HUES6 (cell line): Measurements from ENCODE around the gene GAB2.
"Not testable (repeated sequence)": the region's sequence is repeated elsewhere in the genome, so short reads cannot be mapped to it uniquely, and the experiment has no call there.

Source experiments
- H3K27ac ChIP-seq: 2 replicates; pipeline ENCODE4 v1.7.0; 2013; ENCODE audit warnings: low read depth, mild to moderate bottlenecking, low read length, inconsistent platforms
- H3K27me3 ChIP-seq: 2 replicates; pipeline ENCODE4 v1.6.1; 2013; ENCODE audit warnings: low read length; ENCODE audit not compliant: control insufficient read depth, insufficient read depth
- H3K36me3 ChIP-seq: 2 replicates; pipeline ENCODE4 v1.6.1; 2013; ENCODE audit warnings: low read length; ENCODE audit not compliant: control insufficient read depth, insufficient read depth
- H3K4me1 ChIP-seq: 2 replicates; pipeline ENCODE4 v1.6.1; 2013; ENCODE audit warnings: low read length; ENCODE audit not compliant: control insufficient read depth, insufficient read depth
- H3K4me3 ChIP-seq: 2 replicates; pipeline ENCODE4 v1.5.1; 2013; ENCODE audit warnings: low read depth, low read length
- H3K9ac ChIP-seq: one replicate; pipeline ENCODE4 v1.6.1; 2013; ENCODE audit warnings: mild to moderate bottlenecking, low read length
- H3K9me3 ChIP-seq: 2 replicates; pipeline ENCODE4 v1.6.1; 2013; ENCODE audit warnings: low read depth, low read length; ENCODE audit not compliant: control insufficient read depth, insufficient read depth

The GAB2 gene

DNA sequence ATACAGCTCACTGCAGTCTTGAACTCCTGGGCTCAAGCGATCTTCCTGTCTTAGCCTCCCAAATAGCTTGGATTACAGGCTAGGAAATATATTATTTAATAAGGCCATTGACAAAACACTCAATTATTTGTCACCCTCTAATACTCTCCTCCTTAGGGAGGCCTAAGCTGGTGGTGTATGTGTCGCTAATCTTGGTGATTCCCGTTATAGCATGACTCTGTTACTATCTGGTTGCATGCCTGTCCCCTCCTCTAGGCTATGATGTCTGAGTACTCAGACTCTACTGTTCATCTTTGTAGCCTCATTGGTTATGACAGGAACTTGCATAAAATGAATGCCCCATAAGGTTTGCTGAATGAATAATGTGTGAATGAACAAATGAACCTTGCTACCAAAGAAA is 141.3 kb downstream of the GAB2 start:
- H3K27ac ChIP-seq = no peak overlapping the region
- no peaks in the 10 kb centered on the region for H3K4me1 ChIP-seq
- no peak overlapping the region for H3K4me3 ChIP-seq
- no peak overlapping the region for H3K9ac ChIP-seq
- H3K27me3 ChIP-seq = no peaks in the 10 kb centered on the region
- H3K9me3 ChIP-seq = peaks cover 30% of the 10 kb centered on the region
- H3K36me3 ChIP-seq = peaks cover 7% of the 10 kb centered on the region; the same call in 1 of the 2 replicates

- no peak overlapping the region for H3K9ac ChIP-seq
- 0 out of 2 replicates have a peak, but pooled peaks cover 3% of the 10 kb centered on the region for H3K36me3 ChIP-seq
- no peak overlapping the region for H3K27ac ChIP-seq
- H3K27me3 ChIP-seq = no peaks in the 10 kb centered on the region
- H3K4me3 ChIP-seq = no peak overlapping the region
- no peaks in the 10 kb centered on the region for H3K4me1 ChIP-seq
- peaks cover 30% of the 10 kb centered on the region for H3K9me3 ChIP-seq
These were observed 142.9 kb downstream of the GAB2 start for GRCh38 chr11:78274739-78275138.

DNA sequence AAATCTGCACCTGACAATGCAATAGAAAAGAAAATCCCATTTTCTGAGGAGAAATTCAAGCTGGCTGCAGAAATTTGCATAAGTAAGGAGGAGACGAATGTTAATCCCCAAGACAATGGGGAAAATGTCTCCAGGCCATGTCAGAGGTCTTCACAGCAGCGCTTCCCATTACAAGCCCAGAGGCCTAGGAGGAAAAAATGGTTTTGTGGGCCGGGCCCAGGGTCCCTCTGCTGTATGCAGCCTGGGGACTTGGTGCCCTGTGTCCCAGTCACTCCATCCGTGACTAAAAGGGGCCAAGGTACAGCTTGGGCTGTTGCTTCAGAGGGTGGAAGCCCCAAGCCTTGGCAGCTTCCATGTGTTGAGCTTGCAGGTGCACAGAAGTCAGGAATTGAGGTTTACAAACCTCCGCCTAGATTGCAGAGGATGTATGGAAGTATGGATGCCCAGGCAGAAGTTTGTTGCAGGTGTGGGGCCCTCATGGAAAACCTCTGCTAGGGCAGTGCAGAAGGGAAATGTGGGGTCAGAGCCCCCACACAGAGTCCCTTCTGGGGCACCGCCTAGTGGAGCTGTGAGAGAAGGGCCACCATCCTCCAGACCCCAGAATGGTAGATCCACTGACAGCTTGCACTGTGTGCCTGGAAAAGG is 144.9 kb downstream of the GAB2 start:
- H3K4me3 ChIP-seq, H3K27ac ChIP-seq, H3K27me3 ChIP-seq, H3K4me1 ChIP-seq, H3K9ac ChIP-seq, H3K36me3 ChIP-seq: not testable (repeated sequence)
- peaks cover 30% of the 10 kb centered on the region for H3K9me3 ChIP-seq

DNA sequence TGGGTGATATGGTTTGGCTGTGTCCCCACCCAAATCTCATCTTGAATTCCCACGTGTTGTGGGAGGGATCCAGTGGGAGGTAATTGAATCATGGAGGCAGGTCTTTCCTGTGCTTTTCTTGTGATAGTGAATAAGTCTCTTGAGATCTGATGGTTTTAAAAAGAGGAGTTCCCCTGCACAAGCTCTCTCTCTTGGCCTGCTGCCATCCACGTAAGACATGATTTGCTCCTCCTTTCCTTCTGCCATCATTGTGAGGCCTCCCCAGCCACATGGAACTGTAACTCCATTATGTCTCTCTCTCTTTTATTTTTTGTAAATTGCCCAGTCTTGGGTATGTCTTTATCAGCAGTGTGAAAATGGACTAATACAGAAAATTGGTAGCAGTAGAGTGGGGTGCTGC is 145.8 kb downstream of the GAB2 start:
- H3K4me3 ChIP-seq, H3K4me1 ChIP-seq, H3K9ac ChIP-seq, H3K27ac ChIP-seq, H3K27me3 ChIP-seq, H3K36me3 ChIP-seq: not testable (repeated sequence)
- peaks cover 30% of the 10 kb centered on the region for H3K9me3 ChIP-seq

GRCh38 chr11:78270971-78271370 is 146.6 kb downstream of the GAB2 start:
- peaks cover 30% of the 10 kb centered on the region for H3K9me3 ChIP-seq
- H3K27me3 ChIP-seq = no peaks in the 10 kb centered on the region
- H3K9ac ChIP-seq = no peak overlapping the region
- H3K4me1 ChIP-seq = no peaks in the 10 kb centered on the region
- H3K27ac ChIP-seq = no peak overlapping the region
- H3K4me3 ChIP-seq = no peak overlapping the region
- H3K36me3 ChIP-seq = 0 out of 2 replicates have a peak, but pooled peaks cover 3% of the 10 kb centered on the region

DNA sequence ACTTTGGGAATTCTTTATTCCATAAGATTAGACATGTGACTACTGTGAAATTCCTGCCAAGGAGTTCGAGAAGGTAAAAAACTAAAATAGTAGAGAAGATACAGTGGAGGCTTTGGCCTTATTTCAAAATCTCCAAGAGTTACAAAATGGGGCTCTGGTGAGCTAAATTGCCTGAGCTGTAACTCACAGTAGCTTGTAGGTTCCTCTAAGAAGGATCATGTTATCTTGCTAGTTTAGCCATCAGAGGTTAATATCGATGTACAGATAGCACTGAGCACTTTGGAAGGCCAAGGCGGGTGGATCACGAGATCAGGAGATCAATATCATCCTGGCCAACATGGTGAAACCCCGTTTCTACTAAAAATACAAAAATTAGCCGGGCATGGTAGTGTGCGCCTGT is 147.8 kb downstream of the GAB2 start:
- Histone ChIP-seq H3K4me1 (no peaks in the 10 kb centered on the region), H3K27me3 (no peaks in the 10 kb centered on the region), H3K27ac (no peak overlapping the region), H3K9me3 (peaks cover 30% of the 10 kb centered on the region), H3K9ac (no peak overlapping the region), H3K36me3 (0 out of 2 replicates have a peak, but pooled peaks cover 3% of the 10 kb centered on the region), H3K4me3 (no peak overlapping the region)

GRCh38 chr11:78268591-78269410 is 148.8 kb downstream of the GAB2 start:
- Histone ChIP-seq H3K4me1 (no peaks in the 10 kb centered on the region), H3K9ac (no peak overlapping the region), H3K27me3 (no peaks in the 10 kb centered on the region), H3K9me3 (peaks cover 24% of the 10 kb centered on the region), H3K4me3 (no peak overlapping the region), H3K27ac (no peak overlapping the region), H3K36me3 (0 out of 2 replicates have a peak, but pooled peaks cover 3% of the 10 kb centered on the region)

GRCh38 chr11:78266451-78266850 is 151.2 kb downstream of the GAB2 start:
- H3K9ac ChIP-seq = no peak overlapping the region
- H3K36me3 ChIP-seq = no peaks in the 10 kb centered on the region
- H3K4me1 ChIP-seq = peaks cover 11% of the 10 kb centered on the region
- no peak overlapping the region for H3K4me3 ChIP-seq
- H3K9me3 ChIP-seq = 0 out of 2 replicates have a peak, but pooled peaks cover 2% of the 10 kb centered on the region
- no peak overlapping the region for H3K27ac ChIP-seq
- H3K27me3 ChIP-seq = no peaks in the 10 kb centered on the region

DNA sequence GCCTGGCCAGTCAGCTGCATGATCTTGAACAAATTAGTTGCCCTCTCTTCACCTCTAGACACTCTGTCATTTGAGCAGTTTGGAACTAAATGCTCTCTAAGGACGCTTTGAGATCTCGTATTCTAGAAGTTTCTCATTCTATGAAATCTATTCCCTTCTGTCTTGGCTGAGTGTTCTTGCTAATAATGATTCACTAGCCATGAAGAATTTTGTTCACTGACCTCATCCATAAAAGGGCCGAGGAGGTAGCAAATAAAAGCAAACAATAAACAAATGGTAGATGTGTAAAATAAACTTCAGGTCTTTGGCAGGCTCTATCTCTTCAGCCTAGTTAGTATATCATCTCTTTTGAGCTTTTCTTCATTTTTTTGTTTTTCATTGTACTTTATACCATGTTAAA is 152.3 kb downstream of the GAB2 start:
- Histone ChIP-seq H3K9me3 (no peaks in the 10 kb centered on the region), H3K36me3 (no peaks in the 10 kb centered on the region), H3K4me3 (no peak overlapping the region), H3K9ac (no peak overlapping the region), H3K27me3 (no peaks in the 10 kb centered on the region), H3K27ac (no peak overlapping the region), H3K4me1 (peaks cover 16% of the 10 kb centered on the region)

DNA sequence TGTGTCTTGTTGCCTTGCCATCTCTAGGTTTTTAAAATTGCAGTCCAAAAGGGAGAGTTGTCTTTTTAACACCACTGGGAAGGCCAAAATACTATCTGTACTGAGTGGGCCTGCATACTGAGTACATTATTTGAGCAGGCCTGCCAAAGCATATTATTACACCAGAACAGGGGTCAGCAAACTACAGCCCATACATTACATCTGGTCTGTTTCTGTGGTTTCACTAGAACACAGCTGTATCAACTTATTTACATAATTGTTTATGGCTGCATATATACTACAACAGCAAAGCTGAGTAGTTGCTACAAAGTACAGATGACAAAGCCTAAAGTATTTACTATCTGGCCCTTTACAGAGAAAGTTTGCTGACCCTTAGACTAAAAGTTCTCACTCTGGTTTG is 154.9 kb downstream of the GAB2 start:
- Histone ChIP-seq H3K36me3 (no peaks in the 10 kb centered on the region), H3K4me3 (no peak overlapping the region), H3K4me1 (peaks cover 20% of the 10 kb centered on the region), H3K9ac (no peak overlapping the region), H3K27ac (no peak overlapping the region), H3K9me3 (no peaks in the 10 kb centered on the region), H3K27me3 (no peaks in the 10 kb centered on the region)

DNA sequence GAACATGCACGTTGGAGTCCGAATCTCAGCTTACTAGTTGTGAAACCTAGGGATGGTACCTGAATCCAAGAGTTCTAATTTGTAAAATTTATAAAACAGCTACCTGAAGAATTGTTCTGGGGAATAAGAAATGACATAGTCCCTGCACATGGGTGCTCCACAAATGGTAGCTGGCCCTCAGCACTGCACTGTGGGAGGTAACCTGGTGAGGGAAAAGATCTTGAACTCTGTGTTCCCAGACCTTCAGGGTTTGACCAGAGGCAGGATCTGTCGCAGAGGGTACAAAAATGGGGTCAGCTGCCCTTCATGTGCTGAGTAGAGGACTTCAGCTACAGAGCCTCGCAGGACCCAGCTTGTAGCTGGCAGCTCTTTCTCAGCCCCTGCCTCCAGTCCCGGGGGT is 155.4 kb downstream of the GAB2 start:
- no peak overlapping the region for H3K9ac ChIP-seq
- H3K36me3 ChIP-seq = no peaks in the 10 kb centered on the region
- no peaks in the 10 kb centered on the region for H3K9me3 ChIP-seq
- H3K27me3 ChIP-seq = no peaks in the 10 kb centered on the region
- H3K4me3 ChIP-seq = no peak overlapping the region
- no peak overlapping the region for H3K27ac ChIP-seq
- peaks cover 20% of the 10 kb centered on the region for H3K4me1 ChIP-seq
